Neuronal stem cell (in vitro differentiated cells): ENCODE data around the gene CCL15.

Experiments used
- DNase-seq: peaks from one replicate; pipeline ENCODE4 v3.0.0-alpha.2; 2013; ENCODE audit warnings: low spot score
- H2AFZ ChIP-seq: one replicate; pipeline ENCODE4 v1.6.1; 2013; ENCODE audit warnings: mild to moderate bottlenecking, low read length, inconsistent platforms
- H2AK5ac ChIP-seq: 2 replicates; pipeline ENCODE4 v1.6.1; 2013; ENCODE audit warnings: low read depth, mild to moderate bottlenecking, inconsistent platforms, low read length, moderate library complexity, mixed read lengths
- H2BK120ac ChIP-seq: 2 replicates; pipeline ENCODE4 v1.6.1; 2013; ENCODE audit warnings: low read depth, mild to moderate bottlenecking, inconsistent platforms, low read length, moderate library complexity, mixed read lengths
- H2BK12ac ChIP-seq: one replicate; pipeline ENCODE4 v1.6.1; 2013; ENCODE audit warnings: low read length, inconsistent platforms
- H2BK15ac ChIP-seq: 2 replicates; pipeline ENCODE4 v1.6.1; 2013; ENCODE audit warnings: mild to moderate bottlenecking, low read length, inconsistent platforms, mixed read lengths
- H2BK5ac ChIP-seq: one replicate; pipeline ENCODE4 v1.6.1; 2013; ENCODE audit warnings: inconsistent platforms, mild to moderate bottlenecking, low read length, moderate library complexity
- H3K14ac ChIP-seq: one replicate; pipeline ENCODE4 v1.6.1; 2013; ENCODE audit warnings: low read length, inconsistent platforms
- H3K18ac ChIP-seq: 2 replicates; pipeline ENCODE4 v1.6.1; 2013; ENCODE audit warnings: low read length, inconsistent platforms
- H3K23ac ChIP-seq: 2 replicates; pipeline ENCODE4 v1.6.1; 2013; ENCODE audit warnings: low read depth, mild to moderate bottlenecking, mixed read lengths, low read length, inconsistent platforms; ENCODE audit not compliant: poor library complexity
- H3K27ac ChIP-seq: replicated peaks from 3 replicates; pipeline ENCODE4 v1.5.1; 2013; ENCODE audit warnings: low read length, inconsistent platforms
- H3K27me3 ChIP-seq, 3 experiments: 2 replicates each; pipeline ENCODE4 v1.6.1; 2013; ENCODE audit warnings: low read length in 3 of 3, mild to moderate bottlenecking in 2 of 3, inconsistent platforms in 1 of 3, low read depth in 1 of 3, mixed read lengths in 1 of 3, moderate library complexity in 1 of 3; ENCODE audit not compliant: control insufficient read depth in 3 of 3, insufficient read depth in 3 of 3
- H3K36me3 ChIP-seq, 2 donors: replicated peaks in 1 of 2; 2 replicates each; pipeline ENCODE4 v1.6.1; 2013; ENCODE audit warnings: low read length in 2 of 2; ENCODE audit not compliant: control insufficient read depth in 2 of 2, insufficient read depth in 2 of 2
- H3K4ac ChIP-seq: 2 replicates; pipeline ENCODE4 v1.6.1; 2013; ENCODE audit warnings: inconsistent platforms, mild to moderate bottlenecking, low read length, moderate library complexity
- H3K4me1 ChIP-seq, 2 donors: 1 replicate in 1 of 2; 2 replicates in 1 of 2; pipeline ENCODE4 v1.6.1; 2013; ENCODE audit warnings: low read length in 2 of 2, low read depth in 1 of 2; ENCODE audit not compliant: control insufficient read depth in 2 of 2, insufficient read depth in 1 of 2
- H3K4me2 ChIP-seq: one replicate; pipeline ENCODE4 v1.6.1; 2013; ENCODE audit warnings: mild to moderate bottlenecking, low read length, inconsistent platforms; ENCODE audit not compliant: insufficient read depth, poor library complexity, severe bottlenecking
- H3K4me3 ChIP-seq, 2 donors: 2 replicates each; pipeline ENCODE4 v1.5.1; 2013; ENCODE audit warnings: low read length in 2 of 2, mild to moderate bottlenecking in 2 of 2, inconsistent platforms in 1 of 2, moderate library complexity in 1 of 2
- H3K79me1 ChIP-seq: one replicate; pipeline ENCODE4 v1.6.1; 2013; ENCODE audit warnings: low read depth, mild to moderate bottlenecking, inconsistent platforms, low read length, moderate library complexity
- H3K9ac ChIP-seq: one replicate; pipeline ENCODE4 v1.6.1; 2013; ENCODE audit warnings: mild to moderate bottlenecking, low read depth, low read length, inconsistent platforms; ENCODE audit not compliant: poor library complexity
- H3K9me3 ChIP-seq, 2 donors: replicated peaks in 1 of 2; 2 replicates each; pipeline versions ENCODE3 to v1.6.1; 2013; ENCODE audit warnings: low read length in 2 of 2, mild to moderate bottlenecking in 2 of 2, inconsistent platforms in 1 of 2, low read depth in 1 of 2, mixed read lengths in 1 of 2, moderate library complexity in 1 of 2; ENCODE audit not compliant: control insufficient read depth in 2 of 2, insufficient read depth in 1 of 2
- H4K8ac ChIP-seq: one replicate; pipeline ENCODE4 v1.6.1; 2013; ENCODE audit warnings: low read depth, mild to moderate bottlenecking, inconsistent platforms, low read length, moderate library complexity
- H4K91ac ChIP-seq: one replicate; pipeline ENCODE4 v1.6.1; 2013; ENCODE audit warnings: low read length, low read depth, mild to moderate bottlenecking, inconsistent platforms; ENCODE audit not compliant: poor library complexity
- WGBS, 2 donors: extraction: QIAGEN DNeasy Blood & Tissue Kit; methylation state at CpG; one replicate each; pipeline ENCODE4 v1.1.7; 2013; ENCODE audit warnings: missing lambda C conversion rate in 2 of 2, mixed read lengths in 1 of 2; ENCODE audit not compliant: insufficient read length in 2 of 2, insufficient replicate concordance in 1 of 2; ENCODE audit errors: extremely low coverage in 2 of 2; 5-methylcytosine and 5-hydroxymethylcytosine counted together

The CCL15 gene

DNA sequence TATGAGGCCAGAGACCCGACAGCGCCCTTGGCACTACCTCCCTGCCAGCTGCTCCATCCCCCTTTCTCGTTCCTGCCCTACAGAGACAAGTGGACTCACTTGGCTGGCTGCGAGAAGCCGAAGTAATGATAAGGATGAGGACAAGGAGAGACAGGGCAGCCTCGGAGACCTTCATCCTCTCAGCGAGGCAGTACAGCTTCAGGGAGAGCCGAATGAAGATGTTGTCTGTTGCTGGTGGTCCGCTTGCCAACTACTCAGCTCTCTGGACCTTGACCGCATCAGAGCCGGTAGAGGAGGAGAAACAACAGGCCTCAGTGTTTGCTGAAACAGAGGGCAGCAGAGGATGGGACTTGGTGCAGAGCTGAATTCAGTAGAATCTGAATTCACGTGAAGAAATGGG, 20.1 kb downstream of the CCL15 start, which contains the start of gene CCL16:
TSS of gene CCL16 (minus strand) at position 252 of the 400 bp plus-strand sequence. CDS start at position 175, 77 bp downstream.
- H3K27ac ChIP-seq: no peak within 1 kb of the TSS
- no peak within 1 kb of the TSS for H2BK12ac ChIP-seq

DNA sequence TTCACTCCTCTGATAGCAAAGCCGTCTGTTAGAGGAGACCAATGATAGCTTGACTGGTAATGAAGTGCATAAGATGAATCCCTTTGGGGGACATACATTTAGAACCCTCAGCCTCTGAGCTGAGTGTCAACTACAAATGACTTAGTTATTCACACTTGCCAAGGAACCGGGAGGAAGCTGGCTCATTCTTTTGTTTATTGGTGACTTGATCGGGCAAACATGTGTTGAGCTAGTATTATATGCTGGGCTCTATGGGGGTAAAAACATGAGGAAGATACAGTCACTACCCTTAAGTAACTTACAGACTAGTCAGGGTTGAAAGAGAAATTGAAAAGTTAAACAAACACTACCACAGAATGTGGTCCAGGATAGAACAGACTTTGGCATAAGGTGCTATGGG, 23.0 kb downstream of the CCL15 start:
- H3K9ac ChIP-seq: no peak overlapping the region
- no CpG with 5 or more reads among the region's 3 CpGs for WGBS, 2 donors

More for the DNA sequence above, 20.1 kb downstream of the CCL15 start, which contains the start of gene CCL16:
- no peak for DNase-seq
- Histone ChIP-seq H2AFZ (no peak within 1 kb of the TSS), H3K18ac (no peak within 1 kb of the TSS), H3K4me2 (no peak within 1 kb of the TSS), H3K9ac (no peak within 1 kb of the TSS), H2BK15ac (no peak within 1 kb of the TSS), H4K8ac (no peak within 1 kb of the TSS), H3K79me1 (no peaks in the 10 kb centered on the region), H3K14ac (no peak within 1 kb of the TSS), H3K4ac (no peak within 1 kb of the TSS), H2AK5ac (no peak within 1 kb of the TSS), H3K4me3 (no peak within 1 kb of the TSS), H3K36me3 (no peaks in the 10 kb centered on the region), H3K9me3 (no peaks in the 10 kb centered on the region), H3K4me1 (no peaks in the 10 kb centered on the region), H4K91ac (no peak within 1 kb of the TSS), H3K23ac (no peak within 1 kb of the TSS), H2BK5ac (no peak within 1 kb of the TSS), H3K27me3 (peaks cover 0 to 2% (median 0%) of the 10 kb centered on the region in 3 experiments), H2BK120ac (no peak within 1 kb of the TSS)
- WGBS, 2 donors: no CpG with 5 or more reads among the region's 12 CpGs

GRCh38 chr17:35977509-35977908, 23.8 kb downstream of the CCL15 start:
- no peak for DNase-seq
- H3K27me3 ChIP-seq: no peaks in the 10 kb centered on the region
- H4K91ac ChIP-seq: no peak overlapping the region
- H2AK5ac ChIP-seq: no peak overlapping the region
- H3K4me3 ChIP-seq: no peak overlapping the region
- no peak overlapping the region for H2AFZ ChIP-seq
- H2BK5ac ChIP-seq: no peak overlapping the region
- H3K4ac ChIP-seq: no peak overlapping the region
- H4K8ac ChIP-seq: no peak overlapping the region
- no peaks in the 10 kb centered on the region for H3K4me1 ChIP-seq
- H2BK120ac ChIP-seq: no peak overlapping the region
- no peak overlapping the region for H2BK15ac ChIP-seq
- H3K14ac ChIP-seq: no peak overlapping the region
- WGBS, 2 donors: no CpG with 5 or more reads among the region's 7 CpGs
- H3K23ac ChIP-seq: no peak overlapping the region
- no peak overlapping the region for H2BK12ac ChIP-seq
- H3K79me1 ChIP-seq: no peaks in the 10 kb centered on the region
- H3K9ac ChIP-seq: no peak overlapping the region
- H3K4me2 ChIP-seq: no peak overlapping the region
- no peak overlapping the region for H3K27ac ChIP-seq
- H3K9me3 ChIP-seq: no peaks in the 10 kb centered on the region
- no peak overlapping the region for H3K18ac ChIP-seq
- no peaks in the 10 kb centered on the region for H3K36me3 ChIP-seq

More for the DNA sequence above, 23.0 kb downstream of the CCL15 start:
- H2BK120ac ChIP-seq: no peak overlapping the region
- no peak for DNase-seq
- H3K9me3 ChIP-seq: no peaks in the 10 kb centered on the region
- no peak overlapping the region for H2AK5ac ChIP-seq
- no peaks in the 10 kb centered on the region for H3K4me1 ChIP-seq
- no peak overlapping the region for H3K27ac ChIP-seq
- H3K4me3 ChIP-seq: no peak overlapping the region
- H3K36me3 ChIP-seq: no peaks in the 10 kb centered on the region
- no peak overlapping the region for H3K4ac ChIP-seq
- no peak overlapping the region for H3K18ac ChIP-seq
- H3K79me1 ChIP-seq: no peaks in the 10 kb centered on the region
- no peak overlapping the region for H2BK15ac ChIP-seq
- no peak overlapping the region for H2BK12ac ChIP-seq
- no peak overlapping the region for H3K14ac ChIP-seq
- H3K27me3 ChIP-seq: no peaks in the 10 kb centered on the region
- H4K91ac ChIP-seq: no peak overlapping the region
- no peak overlapping the region for H4K8ac ChIP-seq
- H2AFZ ChIP-seq: no peak overlapping the region
- H2BK5ac ChIP-seq: no peak overlapping the region
- no peak overlapping the region for H3K23ac ChIP-seq
- H3K4me2 ChIP-seq: no peak overlapping the region

DNA sequence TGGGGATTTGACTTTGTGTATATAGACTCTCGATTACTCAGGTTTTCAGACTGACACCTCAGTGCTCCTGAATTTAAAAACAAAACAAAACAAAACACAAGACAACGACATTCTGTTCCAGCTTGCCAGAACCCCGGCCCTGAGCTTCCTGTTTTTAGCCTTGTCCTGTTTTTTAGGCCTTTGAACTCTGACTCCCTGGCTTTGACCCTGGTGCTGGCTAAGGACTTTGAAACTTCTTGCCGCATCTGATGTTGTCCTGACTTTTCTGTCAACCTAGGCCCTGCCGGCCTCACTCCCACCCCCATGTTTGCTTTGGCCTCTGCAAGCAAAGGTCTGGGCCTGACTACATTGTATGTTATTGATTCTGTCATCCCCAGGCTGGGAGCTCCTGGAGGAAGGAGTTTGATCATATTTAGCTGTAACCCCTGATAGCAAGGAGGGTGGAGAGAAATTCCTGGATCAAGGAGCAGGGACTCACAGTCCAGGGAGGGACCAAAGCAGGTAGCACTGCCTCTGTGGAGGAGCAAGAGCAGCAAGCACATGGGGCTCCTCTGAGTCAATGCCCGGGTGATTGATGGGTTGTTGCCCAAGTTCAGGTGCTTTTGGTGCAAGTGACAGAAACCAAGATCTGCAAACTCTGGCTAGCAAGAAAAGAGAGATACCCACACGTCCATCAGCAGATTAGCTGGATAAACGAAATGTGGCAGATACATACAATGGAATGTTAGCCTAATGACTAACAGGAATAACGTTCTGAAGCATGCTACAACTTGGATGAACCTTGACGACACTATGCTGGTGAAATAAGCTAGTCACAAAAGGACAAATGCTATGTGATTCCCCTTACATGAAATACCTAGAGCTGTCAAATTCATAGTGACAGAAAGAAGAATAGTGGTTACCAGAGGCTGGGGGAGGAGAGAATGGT, 27.8 kb downstream of the CCL15 start:
- H3K4me1 ChIP-seq: no peaks in the 10 kb centered on the region
- no peak for DNase-seq
- WGBS, 2 donors: no CpG with 5 or more reads among the region's 10 CpGs
- no peak overlapping the region for H3K4ac ChIP-seq
- no peak overlapping the region for H3K4me2 ChIP-seq
- H3K9me3 ChIP-seq: no peaks in the 10 kb centered on the region
- no peak overlapping the region for H3K14ac ChIP-seq
- H2AK5ac ChIP-seq: no peak overlapping the region
- H3K23ac ChIP-seq: no peak overlapping the region
- no peak overlapping the region for H3K18ac ChIP-seq
- H2BK5ac ChIP-seq: no peak overlapping the region
- no peaks in the 10 kb centered on the region for H3K36me3 ChIP-seq
- peak overlapping the region; percentile 30 for H2AFZ ChIP-seq
- no peaks in the 10 kb centered on the region for H3K27me3 ChIP-seq
- H2BK15ac ChIP-seq: no peak overlapping the region
- H2BK12ac ChIP-seq: no peak overlapping the region
- no peak overlapping the region for H4K91ac ChIP-seq
- no peak overlapping the region for H4K8ac ChIP-seq
- no peaks in the 10 kb centered on the region for H3K79me1 ChIP-seq
- no peak overlapping the region for H3K4me3 ChIP-seq
- H3K9ac ChIP-seq: no peak overlapping the region
- no peak overlapping the region for H2BK120ac ChIP-seq
- H3K27ac ChIP-seq: no peak overlapping the region
